OCI-LY3 (cell line): Measurements from ENCODE around the gene HBG2.
"Not testable (repeated sequence)": the region's sequence is repeated elsewhere in the genome, so short reads cannot be mapped to it uniquely, and the experiment has no call there.

Experiments used
- H2AFZ ChIP-seq: fragments of 200-600, 300-600 bp; shearing (Covaris generic); 2 replicates; pipeline ENCODE4 v1.6.0; 2014; ENCODE audit warnings: antibody characterized with exemption, low read depth, low read length
- H3K27ac ChIP-seq: fragments of 200-600, 300-600 bp; sonication (generic); 2 replicates; pipeline ENCODE4 v1.5.1; 2014; ENCODE audit warnings: mild to moderate bottlenecking, low read length, moderate library complexity, mixed read lengths
- H3K27me3 ChIP-seq: fragments of 200-600, 300-600 bp; sonication (generic); 2 replicates; pipeline ENCODE4 v1.6.1; 2014; ENCODE audit warnings: low read depth, low read length, mixed read lengths
- H3K36me3 ChIP-seq: fragments of 200-600, 300-600 bp; sonication (generic); replicated peaks from 2 replicates; pipeline ENCODE3; 2014; ENCODE audit warnings: low read depth, low read length, mixed read lengths
- H3K4me1 ChIP-seq: fragments of 300-600, 200-600 bp; sonication (generic); 2 replicates; pipeline ENCODE4 v1.6.1; 2014; ENCODE audit warnings: low read length, mixed read lengths
- H3K4me2 ChIP-seq: fragments of 200-600, 300-600 bp; sonication (generic); 2 replicates; pipeline ENCODE4 v1.6.1; 2014; ENCODE audit warnings: low read length, mixed read lengths
- H3K4me3 ChIP-seq: fragments of 300-600, 200-600 bp; sonication (generic); 2 replicates; pipeline ENCODE4 v1.5.1; 2014; ENCODE audit warnings: antibody characterized with exemption, mild to moderate bottlenecking, low read length, moderate library complexity
- H3K79me2 ChIP-seq: fragments of 300-600, 200-600 bp; shearing (Covaris generic); 2 replicates; pipeline ENCODE4 v1.6.1; 2014; ENCODE audit warnings: mild to moderate bottlenecking, low read length, mixed read lengths
- H3K9ac ChIP-seq: fragments of 300-600, 200-600 bp; shearing (Covaris generic); 2 replicates; pipeline ENCODE4 v1.6.0; 2014; ENCODE audit warnings: mild to moderate bottlenecking, low read length, moderate library complexity
- H3K9me3 ChIP-seq: fragments of 200-600, 300-600 bp; shearing (Covaris generic); 2 replicates; pipeline ENCODE4 v1.6.1; 2014; ENCODE audit warnings: low read length, mixed read lengths; ENCODE audit not compliant: insufficient read depth
- H4K20me1 ChIP-seq: fragments of 200-600, 300-600 bp; sonication (generic); 2 replicates; pipeline ENCODE4 v1.6.1; 2016; ENCODE audit warnings: low read length, mixed read lengths; ENCODE audit not compliant: insufficient read depth
- CTCF ChIP-seq: fragments of 200-600, 300-600 bp; sonication (generic); IDR thresholded peaks from 2 replicates; pipeline ENCODE4 v1.5.1; 2014; ENCODE audit warnings: antibody characterized with exemption, low read length, low read depth
- EZH2phosphoT487 ChIP-seq: fragments of 200-600 bp; shearing (Covaris generic); IDR thresholded peaks from 2 replicates; pipeline ENCODE4 v1.6.1; 2018; ENCODE audit warnings: antibody characterized with exemption, mixed run types, low read depth

The HBG2 gene

DNA sequence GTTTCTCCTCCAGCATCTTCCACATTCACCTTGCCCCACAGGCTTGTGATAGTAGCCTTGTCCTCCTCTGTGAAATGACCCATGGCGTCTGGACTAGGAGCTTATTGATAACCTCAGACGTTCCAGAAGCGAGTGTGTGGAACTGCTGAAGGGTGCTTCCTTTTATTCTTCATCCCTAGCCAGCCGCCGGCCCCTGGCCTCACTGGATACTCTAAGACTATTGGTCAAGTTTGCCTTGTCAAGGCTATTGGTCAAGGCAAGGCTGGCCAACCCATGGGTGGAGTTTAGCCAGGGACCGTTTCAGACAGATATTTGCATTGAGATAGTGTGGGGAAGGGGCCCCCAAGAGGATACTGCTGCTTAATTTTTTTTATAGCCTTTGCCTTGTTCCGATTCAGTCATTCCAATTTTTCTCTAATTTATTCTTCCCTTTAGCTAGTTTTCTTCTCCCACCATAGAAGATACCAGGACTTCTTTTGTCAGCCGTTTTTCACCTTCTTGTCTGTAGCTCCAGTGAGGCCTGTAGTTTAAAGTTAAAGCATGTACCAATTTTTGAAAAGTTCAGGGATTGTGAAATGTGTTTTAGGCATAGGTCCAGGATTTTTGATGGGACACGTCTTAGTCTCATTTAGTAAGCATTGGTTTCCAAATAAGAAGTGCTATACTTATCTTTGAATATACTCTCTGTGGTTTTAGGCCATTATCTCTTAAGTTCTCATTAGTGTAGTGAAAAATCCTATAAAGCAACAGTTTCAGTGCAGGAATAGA lies at the start of gene HBG2:
HBG2 (minus strand) TSS at position 136 of the 768 bp plus-strand sequence; CDS start at position 83, 53 bp downstream.
- H3K4me3 ChIP-seq, H3K27ac ChIP-seq, H3K9me3 ChIP-seq, H3K9ac ChIP-seq, H3K36me3 ChIP-seq, H3K79me2 ChIP-seq, H4K20me1 ChIP-seq, H3K4me2 ChIP-seq, H2AFZ ChIP-seq, H3K4me1 ChIP-seq: not testable (repeated sequence)
- H3K27me3 ChIP-seq, result peaks cover 12% of the 10 kb centered on the region

DNA sequence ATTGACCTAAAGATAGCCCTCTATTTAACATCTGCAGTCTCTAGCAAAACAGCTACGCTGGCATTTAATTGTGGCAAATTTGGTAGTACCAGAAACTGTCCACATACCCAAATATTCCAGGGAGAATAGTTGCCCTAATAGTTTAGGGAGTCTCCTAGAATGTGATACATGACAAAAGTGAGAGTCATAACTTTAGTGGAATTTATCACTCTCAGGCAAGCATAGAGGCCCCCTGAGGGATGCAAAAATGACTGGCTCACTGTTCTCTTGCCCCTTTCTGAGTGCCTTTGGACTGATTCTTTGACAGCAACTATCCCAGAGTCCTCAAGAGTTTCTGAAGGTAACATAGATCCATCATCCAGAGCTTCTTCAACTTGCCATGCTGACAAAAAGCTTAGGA lies 49.5 kb upstream of the HBG2 start:
- Histone ChIP-seq H3K36me3 (no peaks in the 10 kb centered on the region), H4K20me1 (no peaks in the 10 kb centered on the region), H3K27ac (no peak overlapping the region)

GRCh38 chr11:5303626-5304025 lies 49.0 kb upstream of the HBG2 start:
- no peak for TF ChIP-seq CTCF
- no peak for TF ChIP-seq EZH2phosphoT487
- no peaks in the 10 kb centered on the region for H3K36me3 ChIP-seq
- no peak overlapping the region for H3K4me2 ChIP-seq
- H3K27ac ChIP-seq, result no peak overlapping the region
- no peak overlapping the region for H3K9ac ChIP-seq
- no peak overlapping the region for H2AFZ ChIP-seq
- H3K79me2 ChIP-seq, result no peaks in the 10 kb centered on the region
- H3K4me1 ChIP-seq, result no peaks in the 10 kb centered on the region
- H3K27me3 ChIP-seq, result no peaks in the 10 kb centered on the region
- no peaks in the 10 kb centered on the region for H4K20me1 ChIP-seq
- H3K4me3 ChIP-seq, result no peak overlapping the region
- no peaks in the 10 kb centered on the region for H3K9me3 ChIP-seq

More for the DNA sequence above, 49.5 kb upstream of the HBG2 start:
- H3K4me3 ChIP-seq, result no peak overlapping the region
- no peaks in the 10 kb centered on the region for H3K27me3 ChIP-seq
- no peaks in the 10 kb centered on the region for H3K4me1 ChIP-seq
- no peak for TF ChIP-seq CTCF
- TF ChIP-seq EZH2phosphoT487, result no peak
- no peak overlapping the region for H3K9ac ChIP-seq
- H2AFZ ChIP-seq, result no peak overlapping the region
- H3K79me2 ChIP-seq, result no peaks in the 10 kb centered on the region
- H3K4me2 ChIP-seq, result no peak overlapping the region
- H3K9me3 ChIP-seq, result no peaks in the 10 kb centered on the region

- Histone ChIP-seq H4K20me1 (no peaks in the 10 kb centered on the region), H3K4me2 (no peak within 1 kb of the TSS), H3K79me2 (no peaks in the 10 kb centered on the region), H3K4me3 (no peak within 1 kb of the TSS), H3K27ac (no peak within 1 kb of the TSS), H3K4me1 (no peaks in the 10 kb centered on the region; the same call in 1 of the 2 replicates), H3K36me3 (no peaks in the 10 kb centered on the region), H3K9me3 (no peaks in the 10 kb centered on the region), H3K27me3 (0 out of 2 replicates have a peak, but pooled peaks cover 3% of the 10 kb centered on the region), H3K9ac (no peak within 1 kb of the TSS), H2AFZ (no peak within 1 kb of the TSS)
- TF ChIP-seq CTCF, result no peak
- no peak for TF ChIP-seq EZH2phosphoT487
Observed at GRCh38 chr11:5301846-5302245, 47.3 kb upstream of the HBG2 start, which contains the start of gene OR51B4. Gene OR51B4, minus strand, starts transcription at chr11:5301946. Its CDS starts 0 bp downstream, at chr11:5301946.
